WTC11 (cell line): ENCODE results near the gene FAM53B.

Experiments
- CREB1 ChIP-seq: sonication (generic); formaldehyde crosslinking; IDR thresholded peaks from 2 replicates; pipeline ENCODE4 v1.8.0; 2023; ENCODE audit warnings: mild to moderate bottlenecking, missing genetic modification reagents
- NR1H2 ChIP-seq: sonication (generic); formaldehyde crosslinking; IDR thresholded peaks from 2 replicates; pipeline ENCODE4 v1.9.0; 2021; ENCODE audit warnings: mild to moderate bottlenecking, moderate library complexity, missing genetic modification reagents
- TCF7 ChIP-seq: sonication (generic); formaldehyde crosslinking; IDR thresholded peaks from 2 replicates; pipeline ENCODE4 v1.8.0; 2022; ENCODE audit warnings: mild to moderate bottlenecking, low read depth, missing genetic modification reagents, moderate library complexity
- TF ChIP-seq, protein P1 (sequence below): fragments of 200-600 bp; IDR thresholded peaks from 2 replicates; pipeline ENCODE4 v1.8.0; 2022; ENCODE audit warnings: antibody characterized with exemption

- TF ChIP-seq CREB1 (CRISPR knock-in tag) (no peak), NR1H2 (CRISPR knock-in tag) (no peak), TCF7 (no peak)
- TF ChIP-seq, protein P1, sequence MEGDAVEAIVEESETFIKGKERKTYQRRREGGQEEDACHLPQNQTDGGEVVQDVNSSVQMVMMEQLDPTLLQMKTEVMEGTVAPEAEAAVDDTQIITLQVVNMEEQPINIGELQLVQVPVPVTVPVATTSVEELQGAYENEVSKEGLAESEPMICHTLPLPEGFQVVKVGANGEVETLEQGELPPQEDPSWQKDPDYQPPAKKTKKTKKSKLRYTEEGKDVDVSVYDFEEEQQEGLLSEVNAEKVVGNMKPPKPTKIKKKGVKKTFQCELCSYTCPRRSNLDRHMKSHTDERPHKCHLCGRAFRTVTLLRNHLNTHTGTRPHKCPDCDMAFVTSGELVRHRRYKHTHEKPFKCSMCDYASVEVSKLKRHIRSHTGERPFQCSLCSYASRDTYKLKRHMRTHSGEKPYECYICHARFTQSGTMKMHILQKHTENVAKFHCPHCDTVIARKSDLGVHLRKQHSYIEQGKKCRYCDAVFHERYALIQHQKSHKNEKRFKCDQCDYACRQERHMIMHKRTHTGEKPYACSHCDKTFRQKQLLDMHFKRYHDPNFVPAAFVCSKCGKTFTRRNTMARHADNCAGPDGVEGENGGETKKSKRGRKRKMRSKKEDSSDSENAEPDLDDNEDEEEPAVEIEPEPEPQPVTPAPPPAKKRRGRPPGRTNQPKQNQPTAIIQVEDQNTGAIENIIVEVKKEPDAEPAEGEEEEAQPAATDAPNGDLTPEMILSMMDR: no peak
These were observed 76.5 kb downstream of the FAM53B start for GRCh38 chr10:124667425-124668345.
